Epidermal melanocyte (primary cell): ENCODE data around the gene C2CD2.
"Not testable (repeated sequence)": the region's sequence is repeated elsewhere in the genome, so short reads cannot be mapped to it uniquely, and the experiment has no call there.

Experiments used
- DNase-seq: peaks from one replicate; pipeline ENCODE4 v3.0.0; 2011; ENCODE audit warnings: low spot score; ENCODE audit not compliant: insufficient read length

The C2CD2 gene

DNA sequence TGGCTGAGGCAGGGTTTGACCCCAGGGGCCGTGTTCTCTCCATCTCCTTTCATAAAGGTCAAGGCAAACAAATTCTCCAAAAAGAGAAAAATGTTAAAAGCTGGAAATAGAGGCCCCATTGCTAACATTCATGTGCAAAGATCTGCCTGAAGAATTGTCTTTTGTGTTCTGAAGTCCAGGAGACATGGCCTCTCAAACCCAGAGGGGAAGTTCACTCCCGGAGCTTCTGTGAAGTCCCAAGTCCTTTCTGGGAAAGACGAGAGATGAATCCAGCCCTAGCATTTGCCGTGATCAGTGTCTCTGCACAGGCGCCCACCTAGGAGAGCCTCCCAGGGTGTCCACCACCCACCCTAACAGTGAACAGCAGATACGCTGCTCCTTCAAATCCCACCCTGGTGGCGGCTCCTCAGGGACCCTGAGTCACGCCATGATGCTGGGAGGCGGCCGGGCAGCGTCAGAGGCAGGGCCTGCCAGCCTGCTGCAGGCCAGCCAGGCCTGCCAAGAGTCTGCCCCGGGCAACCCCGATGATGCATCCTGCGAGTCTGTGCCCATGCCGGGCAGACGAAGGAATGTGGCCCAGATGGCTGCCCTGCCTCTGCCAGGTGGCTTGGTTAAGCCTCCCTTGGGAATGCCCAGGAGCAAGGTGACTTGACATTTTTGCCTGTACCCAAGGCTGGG is 5.2 kb upstream of the C2CD2 start:
- no peak for DNase-seq

DNA sequence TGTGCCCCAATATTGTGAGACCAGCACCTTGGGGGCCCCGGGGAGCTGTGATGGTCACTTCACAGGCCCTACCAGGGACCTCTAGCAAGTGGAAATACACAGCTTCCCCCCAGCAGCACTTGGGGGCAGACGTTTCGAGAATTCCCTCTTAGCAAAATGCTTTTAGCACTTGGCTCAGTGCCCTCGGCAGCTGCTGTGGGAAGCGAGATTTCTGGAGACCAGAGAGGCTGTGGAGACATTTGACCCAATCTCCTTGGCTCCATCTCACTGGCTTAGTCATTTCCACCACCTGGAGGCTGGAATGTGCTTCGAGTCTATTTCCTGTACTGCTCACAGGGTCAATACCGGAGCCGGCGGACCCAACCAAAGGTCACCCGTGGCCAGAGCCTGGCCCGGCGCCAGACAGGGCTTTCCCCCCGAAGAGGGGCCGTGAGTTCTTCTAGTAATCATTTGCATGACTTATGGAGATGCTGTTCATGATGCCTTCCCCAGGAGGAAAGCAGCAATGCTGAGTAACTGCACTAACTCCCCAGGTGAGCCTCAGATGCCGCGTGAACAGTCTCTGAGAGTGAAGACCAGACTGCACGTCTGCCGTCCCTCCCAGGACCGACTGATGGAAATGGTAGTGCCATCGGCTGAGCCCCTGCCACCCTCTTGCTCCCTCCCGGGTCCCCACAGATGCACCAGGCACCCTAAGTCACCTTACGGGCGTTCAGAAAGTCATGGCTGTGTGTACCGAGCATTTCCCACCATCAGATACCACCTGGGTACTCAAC is 4.4 kb upstream of the C2CD2 start:
- peak; percentile 69 for DNase-seq

DNA sequence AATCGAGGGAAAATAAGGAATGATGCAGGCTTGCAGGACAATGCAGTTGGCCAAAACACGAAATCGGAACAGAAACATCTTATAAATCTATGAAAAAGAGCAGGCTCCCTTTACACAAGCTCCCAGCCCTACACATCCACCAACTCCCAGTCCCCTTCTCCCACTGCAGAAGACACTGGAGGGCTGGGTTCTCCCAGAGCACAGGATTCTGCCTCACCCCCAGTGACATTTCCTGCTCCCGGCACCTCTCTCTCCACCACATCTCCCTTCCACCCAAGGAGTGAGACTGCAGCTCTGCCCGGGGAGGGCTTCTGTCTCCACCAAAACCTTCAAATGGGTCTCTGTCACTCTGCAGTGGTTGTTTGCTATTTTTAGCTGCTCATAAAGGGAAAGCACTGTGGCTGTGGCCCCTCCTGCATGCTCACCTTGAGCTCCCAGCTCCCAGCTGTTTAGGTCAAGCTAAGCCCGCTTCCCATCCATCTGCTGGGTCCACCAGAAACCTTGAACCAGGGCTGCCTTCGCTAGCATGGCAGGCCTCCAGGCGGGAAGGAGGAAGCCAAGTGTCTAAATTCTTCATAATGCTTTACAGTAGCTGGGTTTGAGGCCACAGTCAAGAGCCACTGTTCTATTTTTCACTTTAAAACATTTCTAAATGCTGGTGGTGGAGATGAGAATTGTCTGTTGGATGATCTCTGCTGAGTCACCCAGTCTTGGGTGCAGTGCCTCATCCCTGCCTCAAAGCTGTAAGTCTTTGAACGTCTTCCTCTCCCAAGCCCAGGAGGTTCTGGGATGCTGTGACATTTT is 3.3 kb upstream of the C2CD2 start:
- no peak for DNase-seq

DNA sequence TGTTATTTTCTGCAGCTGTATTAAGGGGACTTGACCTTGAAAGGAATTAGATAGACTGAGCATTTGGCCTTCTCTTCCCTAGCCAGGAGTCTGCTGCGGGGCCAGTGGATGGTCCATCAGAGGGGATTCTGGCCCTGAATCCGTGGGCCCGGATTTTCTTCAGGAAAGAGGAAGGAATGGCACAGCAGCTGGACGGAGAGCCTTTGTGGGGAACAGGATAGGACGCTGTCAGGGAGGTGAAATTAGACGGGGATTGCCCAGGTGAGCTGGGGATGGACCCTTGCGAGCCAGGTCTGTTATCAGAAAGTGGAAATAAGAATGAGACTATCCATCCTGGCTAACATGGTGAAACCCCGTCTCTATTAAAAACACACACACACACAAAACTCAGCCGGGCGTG is 1.7 kb upstream of the C2CD2 start:
- DNase-seq, result no peak

DNA sequence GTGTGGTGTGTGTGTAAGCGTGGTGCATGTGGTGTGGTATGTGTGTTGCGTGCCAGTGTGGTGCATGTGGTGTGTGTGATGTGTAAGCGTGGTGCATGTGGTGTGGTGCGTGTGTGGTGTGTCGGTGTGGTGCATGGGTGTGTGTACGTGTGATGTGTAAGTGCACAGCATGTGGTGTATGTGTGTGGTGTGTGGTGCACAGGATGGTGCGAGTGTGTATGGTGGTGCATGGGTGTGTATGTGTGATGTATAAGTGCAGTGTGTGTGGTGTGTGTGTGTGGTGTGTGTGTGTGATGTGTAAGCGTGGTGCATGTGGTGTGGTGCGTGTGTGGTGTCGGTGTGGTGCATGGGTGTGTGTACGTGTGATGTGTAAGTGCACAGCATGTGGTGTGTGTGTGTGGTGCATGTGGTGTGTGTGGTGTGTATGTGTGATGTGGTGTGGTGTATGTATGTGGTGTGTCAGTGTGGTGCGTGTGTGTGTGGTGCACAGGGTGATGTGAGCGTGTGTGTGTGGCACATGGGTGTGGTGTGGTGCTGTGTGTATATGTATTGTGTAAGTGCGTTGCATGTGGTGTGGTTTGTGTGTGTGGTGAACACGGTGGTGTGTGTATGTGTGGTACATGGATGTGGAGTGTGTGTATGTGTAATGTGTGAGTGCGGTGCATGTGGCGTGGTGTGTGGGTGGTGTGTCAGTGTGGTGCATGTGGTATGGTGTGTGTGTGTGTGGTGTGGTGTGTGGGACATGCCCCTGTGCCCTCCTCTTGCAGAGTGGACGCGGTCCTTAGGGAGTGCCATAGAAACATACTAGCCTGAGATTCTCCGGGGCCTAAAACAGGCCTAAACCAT is 1.1 kb upstream of the C2CD2 start:
- DNase-seq, result no peak

DNA sequence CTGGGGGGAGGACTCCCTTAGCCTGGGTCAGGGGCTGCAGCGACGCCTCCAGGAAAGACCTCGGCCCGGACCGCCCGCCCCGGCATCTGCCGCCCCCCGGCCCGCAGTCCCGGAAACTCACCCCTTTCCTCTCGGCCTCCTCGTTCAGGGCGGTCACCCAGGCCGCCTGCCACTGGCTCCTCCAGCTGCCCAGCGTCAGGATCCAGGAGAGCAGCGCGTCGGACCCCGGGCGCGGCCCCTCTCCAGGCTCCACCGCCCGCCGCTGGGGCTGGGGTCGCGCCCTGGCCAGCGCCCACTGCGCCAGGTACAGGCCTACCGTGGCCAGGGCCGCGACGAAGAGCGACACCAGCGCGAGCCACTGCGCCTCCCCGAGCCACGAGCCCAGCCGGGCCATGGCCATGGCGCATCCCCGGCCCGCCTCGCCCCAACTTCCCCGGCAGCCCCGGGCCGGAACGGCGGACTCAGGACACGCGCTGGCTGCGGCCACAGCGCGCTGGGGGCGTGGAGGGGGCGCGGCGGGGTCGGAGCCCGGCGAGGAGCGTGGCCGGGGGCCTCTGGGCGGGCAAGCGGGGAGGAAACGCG is 478 bp downstream of the C2CD2 start:
- no peak for DNase-seq

DNA sequence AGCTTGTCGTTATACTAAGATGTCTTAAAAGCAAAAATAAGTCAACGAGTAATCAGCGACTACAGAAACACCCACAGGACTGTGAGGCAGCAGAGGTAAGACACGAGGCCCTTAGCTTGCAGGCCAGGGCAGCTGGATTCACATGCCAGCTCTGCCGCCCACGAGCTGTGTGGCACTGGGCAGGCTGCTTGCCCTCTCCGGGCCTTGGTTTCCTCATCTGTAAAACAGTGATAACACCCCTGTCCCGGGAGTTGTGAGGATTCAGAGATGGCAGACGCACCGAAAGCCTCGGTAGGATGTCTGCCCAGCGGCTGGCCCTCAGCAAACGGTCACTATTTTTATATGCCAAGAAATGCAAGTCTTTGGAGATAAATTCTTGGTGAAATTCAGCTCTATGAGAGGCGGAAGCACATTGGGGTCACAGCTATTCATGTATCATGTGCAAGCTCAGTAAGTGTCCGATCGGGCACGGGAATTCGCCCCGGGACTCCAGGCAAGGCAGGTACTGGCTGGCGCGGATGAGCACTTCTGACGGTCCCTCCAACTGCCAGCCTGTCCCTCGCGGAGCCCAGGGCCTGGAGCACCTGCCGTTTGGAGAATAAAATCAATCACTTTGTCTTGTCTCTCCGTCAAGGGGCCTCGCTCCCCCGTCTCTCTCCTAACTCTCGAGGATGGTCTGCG is 1.1 kb downstream of the C2CD2 start:
- DNase-seq, result no peak

DNA sequence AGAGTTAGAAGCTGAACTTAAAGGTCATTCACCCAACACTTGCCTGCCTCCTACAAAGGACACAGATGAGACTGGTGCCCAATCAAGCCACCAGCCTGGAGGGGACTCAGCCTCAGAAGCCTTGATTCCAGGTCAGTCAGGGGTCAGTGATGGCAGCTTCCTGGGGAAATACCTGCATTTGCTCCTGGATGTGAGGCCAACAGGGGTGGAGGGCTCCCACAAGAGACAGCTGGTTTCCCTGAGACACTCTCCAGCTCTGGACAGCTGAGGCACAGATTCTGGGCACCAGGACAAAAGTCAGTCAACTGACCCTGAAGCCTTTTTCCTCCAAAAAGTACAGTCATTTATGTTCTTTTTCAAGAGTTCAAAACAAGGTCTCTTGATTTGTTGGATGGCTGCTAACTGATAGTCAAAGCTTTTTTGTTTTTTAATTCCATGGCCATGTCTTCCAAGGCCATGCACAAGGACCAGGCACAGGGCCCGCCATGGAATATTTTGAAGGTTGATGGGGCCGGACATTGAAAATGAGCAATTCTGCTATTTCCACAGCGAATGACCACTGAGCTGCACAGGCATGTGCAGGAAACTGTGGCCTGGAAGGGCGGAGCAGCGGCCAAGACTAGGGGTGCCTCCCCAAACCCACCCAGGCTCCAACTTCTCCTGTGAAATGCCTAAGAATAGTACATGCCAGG is 1.8 kb downstream of the C2CD2 start:
- no peak for DNase-seq

DNA sequence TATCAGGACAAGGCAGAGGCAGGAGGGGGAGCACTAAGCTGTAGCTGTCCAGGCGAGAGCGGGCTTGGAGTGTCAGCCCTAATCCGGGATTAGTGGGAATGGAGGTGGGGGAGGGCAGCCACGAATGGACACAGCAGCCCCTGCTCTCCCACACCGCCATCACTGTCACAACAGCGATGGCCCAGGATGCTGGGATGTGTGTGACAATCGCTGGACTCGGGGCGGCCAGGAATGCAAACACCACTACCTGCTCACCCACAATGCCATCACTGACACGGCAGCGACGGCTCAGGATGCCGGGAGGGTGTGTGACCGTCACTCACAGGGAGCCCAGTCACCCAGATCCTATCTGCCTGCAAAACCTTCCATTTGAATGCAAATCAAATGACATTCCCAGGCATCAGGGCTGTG is 2.9 kb downstream of the C2CD2 start:
- no peak for DNase-seq

DNA sequence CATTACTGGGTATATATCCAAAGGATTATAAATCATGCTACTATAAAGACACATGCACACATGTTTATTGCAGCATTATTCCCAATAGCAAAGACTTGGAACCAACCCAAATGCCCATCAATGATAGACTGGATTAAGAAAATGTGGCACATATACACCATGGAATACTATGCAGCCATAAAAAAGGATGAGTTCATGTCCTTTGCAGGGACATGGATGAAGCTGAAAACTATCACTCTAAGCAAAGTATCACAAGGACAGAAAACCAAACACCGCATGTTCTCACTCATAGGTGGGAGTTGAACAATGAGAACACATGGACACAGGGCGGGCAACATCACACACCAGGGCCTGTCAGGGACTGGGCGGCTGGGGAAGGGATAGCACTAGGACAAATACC is 4.2 kb downstream of the C2CD2 start:
- DNase-seq, result not testable (repeated sequence)

DNA sequence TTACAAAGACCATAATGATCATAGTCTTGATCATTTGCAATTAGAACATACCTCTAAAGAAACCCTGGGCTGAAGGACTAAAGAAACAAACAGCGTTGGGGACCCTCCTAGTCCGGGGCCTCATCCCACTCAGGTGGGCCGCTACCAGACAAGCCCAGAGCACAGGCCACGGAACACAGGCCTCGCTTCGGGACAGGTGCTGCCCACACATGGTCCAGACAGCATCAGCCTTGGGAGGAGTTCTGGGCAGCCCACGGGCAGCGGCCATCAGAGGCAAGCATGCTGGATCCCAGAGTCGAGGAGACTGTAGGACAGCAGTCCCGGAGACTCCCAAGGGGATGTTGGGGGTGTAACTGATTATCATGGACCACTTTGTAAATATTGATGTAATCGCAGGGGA is 4.9 kb downstream of the C2CD2 start:
- no peak for DNase-seq

DNA sequence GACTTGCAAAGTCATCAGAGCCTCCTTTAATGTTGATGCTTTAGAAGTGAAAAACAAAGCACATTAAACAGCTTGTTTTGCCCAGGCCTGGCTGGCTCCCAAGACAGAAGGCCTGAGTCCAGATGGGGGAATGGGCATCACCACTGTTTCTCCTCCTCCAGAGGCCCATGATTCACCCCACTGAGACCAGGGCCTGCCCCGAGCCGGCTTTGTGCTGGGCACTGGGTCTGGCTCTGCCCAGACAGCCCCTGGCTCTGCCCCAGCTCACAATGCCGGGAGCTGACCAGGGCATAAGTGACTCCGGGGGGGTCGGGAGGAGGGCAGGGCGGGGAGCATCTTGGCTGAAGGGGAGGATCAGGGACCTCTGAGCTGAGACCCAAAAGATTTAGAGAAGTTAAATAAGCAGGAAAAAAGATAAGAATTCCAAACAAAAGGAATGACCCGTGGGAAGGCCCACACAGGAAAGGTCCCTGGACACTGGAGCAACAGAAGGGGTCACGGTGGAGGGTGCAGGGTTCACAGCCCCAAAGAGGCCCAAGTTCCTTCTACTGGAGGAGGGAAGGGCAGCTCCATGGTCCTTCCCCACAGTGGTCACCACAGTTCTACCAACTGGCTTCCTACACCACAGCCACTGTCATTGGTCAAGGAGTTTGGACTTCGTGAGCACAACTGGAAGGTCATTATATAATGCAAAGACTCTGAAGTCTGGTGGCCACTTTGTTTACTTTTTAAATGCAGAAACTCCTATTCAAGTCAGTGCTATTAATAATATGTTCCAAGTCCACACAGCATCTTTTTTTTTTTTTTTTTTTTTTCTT is 5.5 kb downstream of the C2CD2 start:
- peak; percentile 28 for DNase-seq

DNA sequence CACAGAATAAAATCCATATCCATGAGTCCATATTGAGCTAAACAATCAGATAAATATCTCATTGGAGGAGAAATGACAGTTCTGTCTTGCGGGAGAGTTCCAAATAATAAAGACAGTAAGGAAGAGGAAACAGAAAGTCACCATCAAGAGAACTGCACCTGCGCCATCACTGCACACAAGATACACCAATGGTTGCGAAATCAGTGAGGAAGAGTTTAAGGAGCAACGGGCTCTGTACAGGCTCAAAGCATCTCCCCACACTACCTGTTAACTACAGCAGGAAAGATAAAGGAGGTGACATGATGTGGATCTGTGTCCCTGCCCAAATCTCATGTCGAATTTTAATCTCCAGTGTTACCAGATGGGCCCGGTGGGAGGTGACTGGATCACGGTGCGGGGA is 7.8 kb downstream of the C2CD2 start:
- DNase-seq, result no peak

DNA sequence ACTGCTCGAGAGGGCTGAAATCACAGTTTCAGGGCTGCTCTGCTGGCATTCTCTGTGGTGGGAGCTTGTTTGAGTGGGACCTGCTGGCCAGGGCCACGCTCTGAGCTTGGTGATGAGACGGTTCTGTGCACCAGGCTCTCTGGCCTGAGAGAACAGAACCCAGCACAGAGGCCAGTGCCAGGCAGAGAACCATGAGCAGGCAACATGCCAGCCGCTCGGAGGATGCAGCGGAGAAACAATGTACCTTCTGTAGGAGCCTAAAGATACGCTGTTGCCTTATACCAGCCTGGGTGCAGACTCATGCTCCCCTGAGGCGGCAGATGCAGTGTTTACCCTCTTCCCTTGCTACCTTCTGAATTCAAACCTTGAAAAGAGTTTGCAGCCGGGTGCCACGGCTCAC is 10.0 kb downstream of the C2CD2 start:
- DNase-seq, result no peak

DNA sequence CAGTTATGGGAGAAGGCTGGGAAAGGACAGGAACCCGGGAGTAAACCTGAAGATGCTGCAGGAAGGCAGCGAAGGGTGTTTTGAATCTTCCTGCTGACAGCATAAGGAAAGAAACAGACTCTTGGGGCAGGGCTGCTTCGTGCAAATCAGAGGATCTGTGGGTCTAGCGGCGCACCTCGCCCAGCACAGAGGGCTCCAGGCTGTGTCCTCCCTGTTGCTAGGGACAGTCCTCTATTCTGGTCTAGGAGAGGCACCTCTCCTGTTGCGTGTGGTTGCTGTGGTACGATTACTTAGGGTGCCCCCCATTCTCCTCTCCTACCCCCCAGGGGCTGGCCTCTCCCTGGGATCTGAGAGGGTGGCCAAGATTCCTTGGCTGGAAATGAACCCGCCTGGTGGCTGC is 11.4 kb downstream of the C2CD2 start:
- no peak for DNase-seq

DNA sequence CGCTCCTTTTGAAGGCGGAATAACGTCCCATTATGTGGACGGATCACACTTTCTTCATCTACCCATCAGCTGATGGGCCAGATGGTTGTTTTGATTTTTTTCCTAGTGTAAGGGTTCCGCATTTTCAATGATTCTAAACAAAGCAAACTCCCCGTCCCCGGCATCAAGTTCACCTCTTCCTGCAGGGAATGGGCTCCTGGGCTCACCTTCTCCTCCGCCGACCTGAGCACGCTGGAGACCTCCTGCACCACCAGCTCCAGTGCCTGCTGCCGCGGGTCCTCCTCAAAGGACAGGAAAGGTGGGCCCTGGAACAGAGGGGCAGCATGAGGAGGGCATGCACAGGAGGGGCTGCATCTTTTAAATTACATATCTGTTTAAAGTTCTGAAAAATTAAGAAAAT is 11.9 kb downstream of the C2CD2 start:
- DNase-seq, result no peak

DNA sequence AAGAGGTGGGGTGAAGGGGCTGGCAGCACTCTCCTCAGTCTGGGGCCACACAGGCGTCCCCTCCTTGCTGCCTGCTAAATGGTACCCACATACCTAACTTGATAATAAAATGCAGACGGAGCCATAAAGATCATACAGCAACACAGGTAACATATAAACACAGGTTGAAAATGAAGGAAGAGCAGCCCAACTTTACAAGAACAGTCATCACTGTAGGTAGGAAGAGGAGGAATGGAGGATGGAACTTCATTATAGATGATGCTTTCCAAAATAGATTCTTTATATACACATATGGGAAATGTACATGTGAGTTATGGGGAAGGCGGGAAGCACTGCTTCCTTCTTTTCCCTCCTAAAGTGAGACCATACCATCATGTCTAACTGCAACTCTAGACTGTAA is 13.4 kb downstream of the C2CD2 start:
- DNase-seq, result no peak

DNA sequence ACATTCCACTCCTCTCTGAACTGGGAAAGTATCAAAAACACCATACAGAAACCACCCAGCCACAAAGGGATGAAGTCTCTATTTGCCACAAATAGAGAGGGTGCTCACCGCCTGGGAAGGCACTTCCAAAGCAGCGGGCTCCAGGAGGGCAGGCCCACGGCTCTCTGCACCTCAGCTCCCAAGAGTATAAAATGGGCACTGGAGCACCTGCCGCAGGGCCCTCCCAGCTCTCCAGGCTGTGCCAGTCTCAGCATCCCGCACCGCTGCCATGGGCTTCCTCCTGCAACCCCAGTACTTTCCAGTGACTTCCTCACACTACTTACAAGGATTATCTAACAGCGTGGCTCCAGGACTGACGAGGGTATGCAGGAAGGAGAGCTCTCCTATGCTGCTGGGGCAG is 14.4 kb downstream of the C2CD2 start:
- no peak for DNase-seq
